SW480 (cell line): ENCODE data around the gene GXYLT2.

Source experiments
- DNase-seq: peaks from one replicate; pipeline ENCODE4 v3.0.0-alpha.2; 2016; ENCODE audit warnings: low spot score

Gene GXYLT2

GRCh38 chr3:73018790-73019441 is 131.1 kb downstream of the GXYLT2 start:
- DNase-seq, result no peak

- no peak for DNase-seq
Measured at GRCh38 chr3:73021301-73021835, 133.5 kb downstream of the GXYLT2 start.

GRCh38 chr3:73024836-73025235 is 137.0 kb downstream of the GXYLT2 start:
- DNase-seq, result no peak

- DNase-seq, result no peak
Measured at GRCh38 chr3:73026111-73026759, 138.4 kb downstream of the GXYLT2 start.
